Naive thymus-derived CD4-positive, alpha-beta T cell (primary cell): ENCODE results near the gene PIGB. TPM values are rescaled to one million over a fixed set of nuclear protein-coding genes. Genes with fewer than 3 reads are reported as not detected.
A peak's percentile ranks its signal among the peaks of the same experiment; 100 is the strongest.
"Not testable (repeated sequence)": the region's sequence is repeated elsewhere in the genome, so short reads cannot be mapped to it uniquely, and the experiment has no call there.

Experiments
- ATAC-seq: fragments of 150-1000 bp; cut with Tn5 transposase; 2 replicates; pipeline ENCODE4 v1.10.0; 2021; ENCODE audit warnings: mild to moderate bottlenecking, moderate library complexity
- CTCF ChIA-PET: fragments of 350-600 bp; sonication (Branson Sonifier 250); formaldehyde crosslinking; loops from one replicate; lab custom pipeline; 2021; ENCODE audit warnings: antibody characterized with exemption; lab: Charles Lee
- POLR2A ChIA-PET: fragments of 350-600 bp; sonication (Branson Sonifier 250); formaldehyde crosslinking; loops from one replicate; lab custom pipeline; 2021; ENCODE audit warnings: antibody characterized with exemption, inconsistent platforms; lab: Charles Lee
- DNase-seq, 9 donors: peaks; one replicate each; pipeline versions ENCODE4 v3.0.0 to v3.0.0-alpha.2; 2020 to 2022; ENCODE audit warnings: mixed read lengths in 1 of 9
- H3K27ac ChIP-seq: one replicate; pipeline ENCODE4 v1.7.0; 2013; ENCODE audit warnings: mild to moderate bottlenecking, low read depth, low read length, moderate library complexity
- H3K27me3 ChIP-seq, 2 donors: one replicate each; pipeline ENCODE4 v1.7.0; 2013; ENCODE audit warnings: low read length in 2 of 2, mild to moderate bottlenecking in 2 of 2, moderate library complexity in 2 of 2; ENCODE audit not compliant: control insufficient read depth in 2 of 2, insufficient read depth in 2 of 2
- H3K36me3 ChIP-seq, 3 experiments: 1 replicate in 2 of 3; 2 replicates in 1 of 3; pipeline ENCODE4 v1.7.0; 2013; ENCODE audit warnings: low read length in 3 of 3, mild to moderate bottlenecking in 3 of 3, moderate library complexity in 1 of 3; ENCODE audit not compliant: insufficient read depth in 3 of 3, control insufficient read depth in 2 of 3
- H3K4me1 ChIP-seq, 2 donors: one replicate each; pipeline ENCODE4 v1.7.0; 2013; ENCODE audit warnings: low read length in 2 of 2, mild to moderate bottlenecking in 2 of 2, moderate library complexity in 1 of 2; ENCODE audit not compliant: control insufficient read depth in 2 of 2, insufficient read depth in 2 of 2
- H3K4me3 ChIP-seq: 2 replicates; pipeline ENCODE4 v1.7.0; 2013; ENCODE audit warnings: mild to moderate bottlenecking, low read length
- H3K9me3 ChIP-seq, 3 experiments: 1 replicate in 2 of 3; 2 replicates in 1 of 3; pipeline ENCODE4 v1.7.0; 2013; ENCODE audit warnings: low read length in 3 of 3; ENCODE audit not compliant: control insufficient read depth in 2 of 3
- H3K27ac Mint-ChIP-seq, 9 donors: one replicate each; pipeline ENCODE4 v1.8.0; 2020 to 2022; ENCODE audit warnings: mixed read lengths in 9 of 9, mild to moderate bottlenecking in 8 of 9, moderate library complexity in 5 of 9, inconsistent platforms in 2 of 9
- H3K27me3 Mint-ChIP-seq, 5 donors: one replicate each; pipeline ENCODE4 v1.8.0; 2021 to 2022; ENCODE audit warnings: mixed read lengths in 5 of 5, mild to moderate bottlenecking in 1 of 5
- H3K36me3 Mint-ChIP-seq, 5 donors: one replicate each; pipeline ENCODE4 v1.8.0; 2020 to 2022; ENCODE audit warnings: mixed read lengths in 5 of 5, mild to moderate bottlenecking in 3 of 5, inconsistent platforms in 1 of 5
- H3K4me1 Mint-ChIP-seq, 7 donors: one replicate each; pipeline ENCODE4 v1.8.0; 2020 to 2022; ENCODE audit warnings: mixed read lengths in 7 of 7, mild to moderate bottlenecking in 3 of 7, inconsistent platforms in 1 of 7
- H3K4me3 Mint-ChIP-seq, 10 donors: one replicate each; pipeline ENCODE4 v1.8.0; 2020 to 2022; ENCODE audit warnings: mild to moderate bottlenecking in 10 of 10, mixed read lengths in 10 of 10, moderate library complexity in 6 of 10, inconsistent platforms in 2 of 10
- H3K9me3 Mint-ChIP-seq, 11 donors: one replicate each; pipeline ENCODE4 v1.8.0; 2020 to 2022; ENCODE audit warnings: mixed read lengths in 11 of 11, mild to moderate bottlenecking in 4 of 11, inconsistent platforms in 1 of 11, moderate library complexity in 1 of 11
- intact Hi-C, 2 donors: fragments of 100-400 bp; cut with micrococcal nuclease; formaldehyde crosslinking; loops; one replicate each; pipeline ENCODE4 v1.15.1; 2023
- polyA plus RNA-seq, 2 donors: library from polyadenylated mRNA; unstranded; fragments of 300-500 nt; fragmentation: Illumina TruSeq; gene quantifications; one replicate each; pipeline ENCODE4 v1.2.3, GENCODE V29; 2021
- total RNA-seq, 6 experiments: library from RNA in 5 of 6; stranded (reverse) in 5 of 6; gene quantifications; 1 replicate in 5 of 6; 2 replicates in 1 of 6; pipeline ENCODE4 v1.2.3 and lab custom pipeline; 2021 to 2026

PIGB gene
- total and polyA plus RNA-seq, 7 experiments from 2014 or later = 11.9 to 30.2 (median 22.4) TPM

DNA sequence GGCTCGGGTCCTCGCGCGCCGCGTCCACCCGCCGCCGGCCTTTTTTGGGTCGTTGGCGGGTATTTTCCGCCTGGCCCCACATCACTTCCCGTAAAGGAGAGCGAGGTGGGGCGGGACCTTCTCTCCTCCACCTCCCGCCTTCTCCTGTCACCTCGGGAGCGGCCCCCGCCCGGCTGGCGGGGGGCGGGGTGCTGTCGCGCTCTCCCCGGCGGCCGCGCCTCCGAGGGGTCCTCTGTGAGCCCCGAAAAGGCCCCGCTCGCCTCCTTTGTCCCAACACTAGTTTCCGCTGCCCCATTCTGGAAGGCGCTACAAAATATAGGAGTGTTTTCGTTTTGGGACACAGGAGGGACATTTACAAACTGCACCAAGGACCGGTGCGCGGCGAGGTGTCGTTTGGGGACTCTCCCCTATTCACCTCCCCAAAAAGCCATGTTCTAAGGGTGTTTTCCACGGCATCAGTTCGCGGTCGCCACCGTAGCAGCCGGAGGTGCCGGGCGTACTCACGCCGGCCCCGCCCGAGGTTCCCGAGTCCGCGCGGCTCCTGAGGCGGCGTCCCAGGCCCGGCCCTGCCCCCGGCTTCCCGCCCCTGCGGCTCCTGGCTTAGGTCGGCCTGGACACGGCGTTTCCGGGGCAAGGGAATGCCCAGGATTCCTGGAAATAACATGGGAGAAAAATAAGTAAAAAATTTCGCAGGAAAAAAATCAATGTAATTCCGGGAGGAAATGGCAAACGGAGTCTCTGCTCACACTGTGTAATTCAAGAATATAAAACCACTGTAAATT lies 29.1 kb upstream of the PIGB start, which contains the start of gene RAB27A:
Gene RAB27A (minus strand): TSS at position 68 of the 782 bp plus-strand sequence. CDS start 54,879 bp downstream, outside the sequence.
- DNase-seq = peak; percentile 48 to 83 (median 55)
- peak within 1 kb of the TSS; percentile 85 to 95 (median 92) for H3K4me3 Mint-ChIP-seq
- H3K4me1 Mint-ChIP-seq = peaks cover 27 to 46% (median 41%) of the 10 kb centered on the region in 7 donors
- H3K9me3 Mint-ChIP-seq = no peaks in the 10 kb centered on the region
- Histone ChIP-seq H3K9me3 (no peaks in the 10 kb centered on the region), H3K4me3 (peak within 1 kb of the TSS; percentile 90), H3K4me1 (peaks cover 14 to 18% of the 10 kb centered on the region in 2 donors), H3K36me3 (peaks cover 0 to 4% (median 0%) of the 10 kb centered on the region in 3 experiments), H3K27ac (peak within 1 kb of the TSS; percentile 95), H3K27me3 (no peaks in the 10 kb centered on the region)
- peak within 1 kb of the TSS; percentile 87 to 95 (median 93) for H3K27ac Mint-ChIP-seq
- peaks cover 0 to 4% (median 0%) of the 10 kb centered on the region in 5 donors for H3K27me3 Mint-ChIP-seq
- intact Hi-C loops = loop anchor here (1.0 to 10.0 kb wide), 14 partner anchors 10 to 1485 kb away; partner anchors contain the start of genes CCPG1 (in 2 of the 2), PIERCE2 (in 2 of the 2), PIGB (in 2 of the 2) and PIGBOS1 (in 2 of the 2)
- ATAC-seq = peak; percentile 82
- H3K36me3 Mint-ChIP-seq = peaks cover 0 to 17% (median 0%) of the 10 kb centered on the region in 5 donors
- POLR2A ChIA-PET = interaction anchor here (0.9 to 1.9 kb wide), 4 partner anchors 23 to 93 kb away, joined by 3 to 6 read pairs (median 4); partner anchors contain the start of genes PIGB, PIGBOS1 and RSL24D1
- CTCF ChIA-PET = interaction anchor here (0.9 to 1.6 kb wide), 7 partner anchors 19 to 145 kb away, joined by 3 to 28 read pairs (median 4); no protein-coding TSS in a partner anchor

DNA sequence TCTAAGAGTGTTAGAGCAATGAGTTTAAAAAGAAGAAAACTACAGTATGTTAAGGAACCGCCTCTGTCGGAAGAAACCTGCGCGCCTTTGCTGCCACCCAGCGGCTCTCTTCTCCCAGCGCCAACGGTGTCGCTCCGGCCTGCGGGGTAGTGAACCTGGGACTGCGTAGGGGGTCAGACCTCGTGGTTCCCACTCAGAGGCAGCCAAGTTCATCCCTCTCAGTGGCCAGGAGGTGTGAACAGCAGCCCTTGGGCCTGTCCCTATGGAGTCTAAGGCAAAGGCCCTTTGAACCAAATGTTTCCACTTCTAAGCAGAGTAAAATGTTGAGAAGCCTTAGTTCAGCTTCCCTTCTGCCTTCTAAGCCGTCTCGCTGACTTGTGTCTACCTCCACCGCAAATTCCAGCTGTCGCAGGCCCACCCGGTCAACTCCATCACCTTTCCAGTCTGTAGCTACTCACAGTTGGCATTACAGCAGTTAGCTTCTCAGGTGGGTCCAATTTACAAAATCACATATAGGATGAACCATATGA lies 28.4 kb upstream of the PIGB start:
- peak overlapping the region; percentile 95 for H3K27ac ChIP-seq
- no peaks in the 10 kb centered on the region for H3K9me3 Mint-ChIP-seq
- peaks cover 0 to 4% (median 0%) of the 10 kb centered on the region in 3 experiments for H3K36me3 ChIP-seq

DNA sequence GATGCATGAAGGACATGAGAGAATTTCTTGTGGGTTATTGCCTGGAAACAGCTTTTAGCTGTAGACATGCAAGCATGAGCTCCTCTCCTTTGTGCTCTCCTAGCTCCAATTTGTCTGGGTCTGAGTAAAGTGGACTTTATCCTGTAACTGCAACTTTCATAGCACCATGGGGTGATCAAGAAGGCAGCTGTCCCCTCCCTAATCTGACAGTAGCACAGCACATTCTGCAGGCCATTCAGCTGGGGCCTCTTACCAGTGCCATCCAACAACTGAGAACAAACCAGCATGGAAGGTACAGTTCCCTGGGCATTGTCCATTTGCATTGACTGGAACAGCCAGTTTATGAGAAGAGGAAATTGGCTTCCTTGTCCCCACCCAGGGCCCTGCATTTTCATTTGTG lies 21.7 kb upstream of the PIGB start:
- H3K27ac Mint-ChIP-seq = no peak overlapping the region
- no peak for ATAC-seq
- Histone ChIP-seq H3K27me3 (no peaks in the 10 kb centered on the region), H3K4me1 (no peaks in the 10 kb centered on the region), H3K4me3 (no peak overlapping the region), H3K36me3 (no peaks in the 10 kb centered on the region), H3K9me3 (no peaks in the 10 kb centered on the region), H3K27ac (no peak overlapping the region)
- POLR2A ChIA-PET = no interaction called here
- H3K27me3 Mint-ChIP-seq = peaks cover 0 to 2% (median 0%) of the 10 kb centered on the region in 5 donors
- H3K4me1 Mint-ChIP-seq = peaks cover 0 to 2% (median 0%) of the 10 kb centered on the region in 7 donors
- CTCF ChIA-PET = no interaction called here
- intact Hi-C loops = loop anchor here in 1 of 2 donors (10.0 kb wide), 1 partner anchor 1493 kb away; no protein-coding TSS in a partner anchor
- H3K36me3 Mint-ChIP-seq = peaks cover 0 to 4% (median 0%) of the 10 kb centered on the region in 5 donors
- H3K4me3 Mint-ChIP-seq = no peak overlapping the region
- no peak for DNase-seq
- H3K9me3 Mint-ChIP-seq = peaks cover 0 to 2% (median 0%) of the 10 kb centered on the region in 11 donors

More for the DNA sequence above, 28.4 kb upstream of the PIGB start:
- H3K4me3 ChIP-seq = peak overlapping the region; percentile 90
- ChIA-PET POLR2A (interaction anchor here (0.7 to 2.4 kb wide), 8 partner anchors 16 to 94 kb away, joined by 3 to 7 read pairs (median 5); partner anchors contain the start of genes PIGB, PIGBOS1 and RSL24D1), CTCF (interaction anchor here (0.6 to 1.6 kb wide), 16 partner anchors 10 to 148 kb away, joined by 3 to 28 read pairs (median 4); partner anchors contain the start of genes PIGB and PIGBOS1)
- H3K4me3 Mint-ChIP-seq = peak overlapping the region; percentile 85 to 95 (median 90)
- H3K27ac Mint-ChIP-seq = peak overlapping the region; percentile 87 to 94 (median 92)
- ATAC-seq = peak; percentile 87
- peaks cover 0 to 4% (median 0%) of the 10 kb centered on the region in 5 donors for H3K27me3 Mint-ChIP-seq
- H3K9me3 ChIP-seq = no peaks in the 10 kb centered on the region
- H3K4me1 Mint-ChIP-seq = peaks cover 20 to 40% (median 34%) of the 10 kb centered on the region in 7 donors
- no peaks in the 10 kb centered on the region for H3K27me3 ChIP-seq
- DNase-seq = peak; percentile 72 to 84 (median 80)
- peaks cover 13 to 14% of the 10 kb centered on the region in 2 donors for H3K4me1 ChIP-seq
- peaks cover 0 to 16% (median 0%) of the 10 kb centered on the region in 5 donors for H3K36me3 Mint-ChIP-seq
- intact Hi-C loops = loop anchor here (1.0 to 10.0 kb wide), 12 partner anchors 23 to 1486 kb away; partner anchors contain the start of genes PIGB (in 2 of the 2), PIGBOS1 (in 2 of the 2), CCPG1 (in 1 of the 2) and PIERCE2 (in 1 of the 2)

DNA sequence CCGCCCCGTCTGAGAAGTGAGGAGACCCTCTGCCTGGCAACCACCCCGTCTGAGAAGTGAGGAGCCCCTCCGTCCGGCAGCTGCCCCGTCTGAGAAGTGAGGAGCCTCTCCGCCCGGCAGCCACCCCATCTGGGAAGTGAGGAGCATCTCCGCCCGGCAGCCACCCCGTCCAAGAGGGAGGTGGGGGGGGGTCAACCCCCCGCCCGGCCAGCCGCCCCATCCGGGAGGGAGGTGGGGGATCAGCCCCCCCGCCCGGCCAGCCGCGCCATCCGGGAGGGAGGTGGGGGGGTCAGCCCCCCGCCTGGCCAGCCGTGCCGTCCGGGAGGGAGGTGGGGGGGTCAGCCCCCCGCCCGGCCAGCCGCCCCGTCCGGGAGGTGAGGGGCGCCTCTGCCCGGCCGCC lies 16.2 kb upstream of the PIGB start:
- H3K9me3 ChIP-seq, POLR2A ChIA-PET, H3K4me1 Mint-ChIP-seq, H3K27ac ChIP-seq, H3K4me3 Mint-ChIP-seq, H3K36me3 ChIP-seq, H3K4me3 ChIP-seq, DNase-seq, CTCF ChIA-PET, ATAC-seq, intact Hi-C loops, H3K27ac Mint-ChIP-seq, H3K4me1 ChIP-seq, H3K27me3 ChIP-seq, H3K27me3 Mint-ChIP-seq, H3K9me3 Mint-ChIP-seq: not testable (repeated sequence)
- H3K36me3 Mint-ChIP-seq = peaks cover 0 to 30% (median 20%) of the 10 kb centered on the region in 5 donors

DNA sequence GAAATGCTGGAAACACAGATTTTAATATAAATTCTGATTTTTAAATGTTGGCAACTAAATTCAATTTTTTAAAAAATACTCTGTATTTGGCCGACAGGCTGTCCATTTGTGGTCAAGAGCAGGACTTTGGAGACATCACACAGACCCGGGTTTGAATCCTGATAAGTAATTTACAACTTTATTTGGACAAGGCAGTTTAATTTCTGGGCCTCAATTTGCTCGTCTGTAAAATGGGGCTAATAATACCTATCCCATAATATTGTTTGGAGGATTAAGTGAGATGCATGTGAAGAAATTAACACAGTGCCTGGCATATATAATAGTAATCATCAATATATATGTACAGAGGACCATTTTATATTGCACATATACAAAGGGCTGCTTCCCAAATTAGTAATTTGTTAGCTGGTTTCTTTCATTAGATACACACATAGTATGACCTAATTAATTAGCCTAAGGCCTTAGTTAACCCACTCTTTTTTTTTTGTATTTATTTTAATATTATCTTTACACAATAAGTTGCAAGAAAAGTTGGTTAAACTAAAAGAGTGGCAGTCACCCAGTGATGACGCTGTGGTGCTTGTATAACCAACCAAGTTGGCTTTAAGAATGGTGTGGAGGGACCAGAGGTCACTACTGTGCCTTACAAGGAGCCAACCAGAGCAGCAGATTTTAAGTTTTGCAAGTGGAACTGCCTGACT lies 665 bp downstream of the PIGB start:
- POLR2A ChIA-PET = interaction anchor here (0.7 to 3.4 kb wide), 12 partner anchors 12 to 175 kb away, joined by 3 to 25 read pairs (median 5); partner anchors contain the start of genes CCPG1, PIERCE2 and RSL24D1
- Mint-ChIP-seq H3K9me3 (peaks cover 0 to 7% (median 0%) of the 10 kb centered on the region in 11 donors), H3K4me3 (peak overlapping the region; percentile 98 to 99 (median 98)), H3K27me3 (no peaks in the 10 kb centered on the region), H3K4me1 (peaks cover 38 to 83% (median 69%) of the 10 kb centered on the region in 7 donors), H3K27ac (peak overlapping the region; percentile 99 to 100 (median 100)), H3K36me3 (peaks cover 5 to 32% (median 24%) of the 10 kb centered on the region in 5 donors)
- no peak for DNase-seq
- Histone ChIP-seq H3K9me3 (no peaks in the 10 kb centered on the region), H3K4me1 (peaks cover 5 to 28% of the 10 kb centered on the region in 2 donors), H3K36me3 (peaks cover 0 to 3% (median 0%) of the 10 kb centered on the region in 3 experiments), H3K4me3 (peak overlapping the region; percentile 95), H3K27me3 (no peaks in the 10 kb centered on the region), H3K27ac (peak overlapping the region; percentile 98)
- intact Hi-C loops = loop anchor here (1.0 to 10.0 kb wide), 7 partner anchors 29 to 675 kb away; partner anchors contain the start of genes CCPG1 (in 2 of the 2), PIERCE2 (in 2 of the 2), NEDD4 (in 1 of the 2) and RSL24D1 (in 1 of the 2)
- CTCF ChIA-PET = interaction anchor here (0.7 to 1.5 kb wide), 4 partner anchors 29 to 123 kb away, joined by 3 to 6 read pairs (median 4); partner anchors contain the start of gene RSL24D1
- ATAC-seq = no peak
